ENCODE data around the gene THADA. TPM values are rescaled to one million over a fixed set of nuclear protein-coding genes. Genes with fewer than 3 reads are reported as not detected.
"Not testable (repeated sequence)": the region's sequence is repeated elsewhere in the genome, so short reads cannot be mapped to it uniquely, and the experiment has no call there.

Gene THADA
- total and polyA plus RNA-seq, 5 donors from 2014 or later, result 19.1 to 52.9 (median 20.2) TPM

DNA sequence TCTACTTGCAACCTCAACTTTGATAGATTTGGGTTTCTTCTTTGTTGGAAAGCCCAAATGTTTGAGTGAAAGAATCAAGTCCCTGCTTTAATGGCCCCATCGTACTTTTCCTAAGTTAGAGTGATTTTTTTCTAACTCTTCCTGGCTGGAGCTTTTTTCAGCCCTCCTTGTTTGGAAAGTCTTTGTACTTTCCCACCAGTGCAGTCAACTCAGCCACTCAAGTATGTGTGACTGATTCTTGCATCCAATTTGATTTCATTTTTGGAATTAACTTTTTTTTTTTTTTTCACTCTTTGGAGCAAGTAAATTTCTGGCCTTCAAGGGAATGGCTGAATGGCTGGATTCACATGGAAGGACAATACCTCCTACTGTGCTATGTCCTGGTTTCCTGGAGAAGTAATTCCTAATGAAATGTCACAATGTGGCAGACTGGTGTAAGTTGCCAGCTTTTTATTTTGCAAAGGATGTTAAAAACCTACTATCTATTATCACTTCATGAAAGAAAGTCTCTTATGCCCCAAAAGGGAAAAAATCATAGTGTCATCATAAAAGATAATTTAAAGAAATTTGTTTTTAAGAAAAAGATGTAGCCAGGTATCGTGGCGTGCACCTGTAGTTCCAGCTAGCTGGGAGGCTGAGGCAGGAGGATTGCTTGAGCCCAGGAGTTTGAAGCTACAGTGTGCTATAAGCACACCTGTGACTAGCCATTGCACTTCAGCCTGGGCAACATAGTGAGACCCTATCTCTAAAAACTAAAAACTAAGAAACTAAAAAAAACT lies 293.5 kb downstream of the THADA start:
- no peak overlapping the region for H3K27ac ChIP-seq (ENCODE audit: insufficient read depth, low read length, poor library complexity, severe bottlenecking)
- ATAC-seq (ENCODE audit: low read depth in 2 of 2), result no peak
- H3K4me3 Mint-ChIP-seq, result no peak overlapping the region

GRCh38 chr2:43300781-43301583 lies 294.9 kb downstream of the THADA start:
- Mint-ChIP-seq H3K4me3 (no peak overlapping the region), H3K4me1 (peaks cover 9 to 13% (median 13%) of the 10 kb centered on the region in 4 donors), H3K27me3 (no peaks in the 10 kb centered on the region), H3K36me3 (peaks cover 13% of the 10 kb centered on the region), H3K9me3 (no peaks in the 10 kb centered on the region), H3K27ac (no peak overlapping the region)
- Histone ChIP-seq H3K27ac (ENCODE audit: insufficient read depth, low read length, poor library complexity, severe bottlenecking) (no peak overlapping the region), H3K4me1 (ENCODE audit: control insufficient read depth, insufficient read depth, low read length, poor library complexity, severe bottlenecking) (no peaks in the 10 kb centered on the region), H3K27me3 (ENCODE audit: control insufficient read depth, insufficient read depth, low read length) (no peaks in the 10 kb centered on the region), H3K9me3 (ENCODE audit: control insufficient read depth in 2 of 2, low read length in 2 of 2) (no peaks in the 10 kb centered on the region), H3K36me3 (ENCODE audit: control insufficient read depth, insufficient read depth, low read length) (no peaks in the 10 kb centered on the region), H3K4me3 (ENCODE audit: low read depth, low read length) (no peak overlapping the region)
- ATAC-seq (ENCODE audit: low read depth in 2 of 2), result no peak
- no peak for DNase-seq

More for the DNA sequence above, 293.5 kb downstream of the THADA start:
- H3K27ac Mint-ChIP-seq, result no peak overlapping the region
- H3K9me3 Mint-ChIP-seq, result no peaks in the 10 kb centered on the region
- no peak for DNase-seq
- H3K4me1 ChIP-seq (ENCODE audit: control insufficient read depth, insufficient read depth, low read length, poor library complexity, severe bottlenecking), result no peaks in the 10 kb centered on the region
- H3K36me3 Mint-ChIP-seq, result peaks cover 18% of the 10 kb centered on the region
- H3K9me3 ChIP-seq (ENCODE audit: control insufficient read depth in 2 of 2, low read length in 2 of 2), result no peaks in the 10 kb centered on the region
- peaks cover 9 to 14% (median 13%) of the 10 kb centered on the region in 4 donors for H3K4me1 Mint-ChIP-seq
- H3K36me3 ChIP-seq (ENCODE audit: control insufficient read depth, insufficient read depth, low read length), result no peaks in the 10 kb centered on the region
- no peak overlapping the region for H3K4me3 ChIP-seq (ENCODE audit: low read depth, low read length)
- H3K27me3 Mint-ChIP-seq, result no peaks in the 10 kb centered on the region
- no peaks in the 10 kb centered on the region for H3K27me3 ChIP-seq (ENCODE audit: control insufficient read depth, insufficient read depth, low read length)

GRCh38 chr2:43300222-43300621 lies 295.6 kb downstream of the THADA start:
- Mint-ChIP-seq H3K27me3 (no peaks in the 10 kb centered on the region), H3K36me3 (peaks cover 9% of the 10 kb centered on the region), H3K4me1 (peaks cover 8 to 13% (median 10%) of the 10 kb centered on the region in 4 donors), H3K9me3 (no peaks in the 10 kb centered on the region), H3K4me3 (no peak overlapping the region), H3K27ac (peak overlapping the region in 1 of 3 donors; percentile 40)
- no peaks in the 10 kb centered on the region for H3K27me3 ChIP-seq (ENCODE audit: control insufficient read depth, insufficient read depth, low read length)
- no peak overlapping the region for H3K4me3 ChIP-seq (ENCODE audit: low read depth, low read length)
- no peaks in the 10 kb centered on the region for H3K36me3 ChIP-seq (ENCODE audit: control insufficient read depth, insufficient read depth, low read length)
- H3K27ac ChIP-seq (ENCODE audit: insufficient read depth, low read length, poor library complexity, severe bottlenecking), result no peak overlapping the region
- DNase-seq, result no peak
- no peaks in the 10 kb centered on the region for H3K9me3 ChIP-seq (ENCODE audit: control insufficient read depth in 2 of 2, low read length in 2 of 2)
- H3K4me1 ChIP-seq (ENCODE audit: control insufficient read depth, insufficient read depth, low read length, poor library complexity, severe bottlenecking), result no peaks in the 10 kb centered on the region
- no peak for ATAC-seq (ENCODE audit: low read depth in 2 of 2)

- ATAC-seq (ENCODE audit: low read depth in 2 of 2) (no peak), DNase-seq (no peak)
- no peak overlapping the region for H3K27ac Mint-ChIP-seq
- H3K4me3 Mint-ChIP-seq, result no peak overlapping the region
- no peaks in the 10 kb centered on the region for H3K27me3 ChIP-seq (ENCODE audit: control insufficient read depth, insufficient read depth, low read length)
- H3K27me3 Mint-ChIP-seq, result no peaks in the 10 kb centered on the region
- no peaks in the 10 kb centered on the region for H3K36me3 ChIP-seq (ENCODE audit: control insufficient read depth, insufficient read depth, low read length)
- H3K27ac ChIP-seq (ENCODE audit: insufficient read depth, low read length, poor library complexity, severe bottlenecking), result no peak overlapping the region
- H3K4me3 ChIP-seq (ENCODE audit: low read depth, low read length), result no peak overlapping the region
- H3K4me1 ChIP-seq (ENCODE audit: control insufficient read depth, insufficient read depth, low read length, poor library complexity, severe bottlenecking), result peaks cover 5% of the 10 kb centered on the region
- H3K4me1 Mint-ChIP-seq, result peaks cover 15 to 25% (median 19%) of the 10 kb centered on the region in 4 donors
- peaks cover 9% of the 10 kb centered on the region for H3K36me3 Mint-ChIP-seq
- no peaks in the 10 kb centered on the region for H3K9me3 ChIP-seq (ENCODE audit: control insufficient read depth in 2 of 2, low read length in 2 of 2)
- no peaks in the 10 kb centered on the region for H3K9me3 Mint-ChIP-seq
Measured at GRCh38 chr2:43298500-43298899, 297.3 kb downstream of the THADA start.

DNA sequence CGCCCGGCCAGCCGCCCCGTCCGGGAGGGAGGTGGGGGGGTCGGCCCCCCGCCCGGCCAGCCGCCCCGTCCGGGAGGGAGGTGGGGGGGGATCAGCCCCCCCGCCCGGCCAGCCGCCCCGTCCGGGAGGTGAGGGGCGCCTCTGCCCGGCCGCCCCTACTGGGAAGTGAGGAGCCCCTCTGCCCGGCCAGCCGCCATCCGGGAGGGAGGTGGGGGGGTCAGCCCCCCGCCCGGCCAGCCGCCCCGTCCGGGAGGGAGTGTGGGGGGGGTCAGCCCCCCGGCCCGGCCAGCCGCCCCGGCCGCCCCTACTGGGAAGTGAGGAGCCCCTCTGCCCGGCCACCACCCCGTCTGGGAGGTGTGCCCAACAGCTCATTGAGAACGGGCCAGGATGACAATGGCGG lies 298.1 kb downstream of the THADA start:
- ATAC-seq (ENCODE audit: low read depth in 2 of 2); H3K27me3 ChIP-seq (ENCODE audit: control insufficient read depth, insufficient read depth, low read length); H3K4me3 Mint-ChIP-seq; H3K27me3 Mint-ChIP-seq; H3K36me3 ChIP-seq (ENCODE audit: control insufficient read depth, insufficient read depth, low read length); H3K9me3 Mint-ChIP-seq; H3K27ac ChIP-seq (ENCODE audit: insufficient read depth, low read length, poor library complexity, severe bottlenecking); H3K27ac Mint-ChIP-seq; H3K4me1 ChIP-seq (ENCODE audit: control insufficient read depth, insufficient read depth, low read length, poor library complexity, severe bottlenecking); H3K9me3 ChIP-seq (ENCODE audit: control insufficient read depth in 2 of 2, low read length in 2 of 2); H3K4me3 ChIP-seq (ENCODE audit: low read depth, low read length); DNase-seq: not testable (repeated sequence)
- peaks cover 16% of the 10 kb centered on the region for H3K36me3 Mint-ChIP-seq
- H3K4me1 Mint-ChIP-seq, result peaks cover 13 to 21% (median 17%) of the 10 kb centered on the region in 4 donors

DNA sequence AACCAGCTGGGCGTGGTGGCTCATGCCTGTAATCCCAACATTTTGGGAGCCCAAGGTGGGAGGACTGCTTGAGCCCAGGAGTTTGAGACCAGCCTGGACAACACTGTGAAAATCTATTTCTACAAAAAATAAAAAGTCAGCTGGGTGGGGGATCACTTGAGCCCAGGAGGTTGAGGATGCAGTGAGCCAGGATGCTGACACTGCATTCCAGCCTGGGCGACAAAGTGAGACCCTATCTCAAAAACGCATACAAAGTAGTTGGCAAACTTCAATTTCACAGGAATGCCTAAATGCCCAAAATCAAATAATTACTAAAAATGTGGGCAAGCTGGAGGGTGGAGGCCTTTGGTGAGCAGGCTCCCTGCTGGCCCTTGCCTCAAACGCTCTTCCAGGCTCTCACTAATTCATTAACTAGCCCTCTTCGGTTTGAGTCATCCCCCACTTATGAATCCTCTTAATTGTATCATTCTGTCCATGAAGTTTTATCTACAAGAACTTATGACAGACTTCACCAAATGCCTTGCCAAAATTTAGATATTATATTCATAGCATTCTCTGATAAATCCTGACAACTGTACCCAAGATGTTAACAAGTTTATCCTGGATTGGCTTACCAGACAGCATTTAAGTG lies 300.8 kb downstream of the THADA start:
- Mint-ChIP-seq H3K9me3 (no peaks in the 10 kb centered on the region), H3K27ac (no peak overlapping the region), H3K4me1 (peaks cover 11 to 21% (median 16%) of the 10 kb centered on the region in 4 donors), H3K36me3 (peaks cover 38% of the 10 kb centered on the region), H3K27me3 (no peaks in the 10 kb centered on the region), H3K4me3 (peak overlapping the region in 1 of 4 donors; percentile 44)
- Histone ChIP-seq H3K27ac (ENCODE audit: insufficient read depth, low read length, poor library complexity, severe bottlenecking) (no peak overlapping the region), H3K4me3 (ENCODE audit: low read depth, low read length) (no peak overlapping the region), H3K27me3 (ENCODE audit: control insufficient read depth, insufficient read depth, low read length) (no peaks in the 10 kb centered on the region), H3K9me3 (ENCODE audit: control insufficient read depth in 2 of 2, low read length in 2 of 2) (no peaks in the 10 kb centered on the region), H3K4me1 (ENCODE audit: control insufficient read depth, insufficient read depth, low read length, poor library complexity, severe bottlenecking) (peaks cover 5% of the 10 kb centered on the region), H3K36me3 (ENCODE audit: control insufficient read depth, insufficient read depth, low read length) (peaks cover 21% of the 10 kb centered on the region)
- no peak for ATAC-seq (ENCODE audit: low read depth in 2 of 2)
- DNase-seq, result no peak

DNA sequence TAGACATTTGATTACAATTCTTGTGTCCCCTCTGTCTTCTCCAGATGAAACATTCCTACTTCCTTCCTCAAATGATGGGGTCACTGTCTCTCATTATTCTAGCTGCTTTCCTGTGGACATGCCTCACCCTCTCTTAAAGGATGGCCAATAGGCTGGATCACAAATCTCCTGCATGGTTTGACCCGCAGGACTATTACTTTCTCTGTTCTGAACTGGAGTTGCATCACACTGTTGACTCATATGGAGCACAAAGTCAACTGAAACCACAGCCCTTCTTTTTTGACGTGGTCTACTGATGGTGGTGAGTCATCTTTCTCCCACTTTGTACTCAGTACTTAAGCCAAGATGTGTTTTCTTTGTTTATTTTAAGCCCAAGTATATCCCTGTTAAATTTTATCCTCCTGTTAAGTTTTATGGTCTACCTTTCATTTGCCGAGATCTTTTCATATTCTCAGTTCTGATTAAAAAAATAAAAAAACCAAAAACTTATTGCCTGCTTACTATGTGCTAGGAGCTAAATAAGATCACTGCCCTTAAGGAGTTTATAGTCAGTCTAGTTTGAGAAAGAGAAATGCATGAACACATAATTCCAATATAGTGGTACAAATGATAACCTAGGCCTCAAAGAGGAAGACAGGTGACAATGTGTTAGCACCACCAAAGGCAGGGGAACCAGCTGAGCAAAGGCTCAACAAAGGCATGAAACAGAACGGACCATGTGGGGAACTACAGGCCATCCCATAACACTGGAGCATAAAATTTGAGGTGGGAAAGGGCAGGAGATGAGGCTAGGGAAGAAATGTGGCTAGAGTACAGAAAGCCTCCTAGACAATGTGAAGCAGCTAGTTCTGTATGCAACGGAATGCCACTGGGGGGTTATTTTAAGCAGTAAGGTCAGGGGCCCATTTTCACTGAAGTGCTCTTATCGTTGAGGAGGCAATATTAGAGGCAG lies 301.8 kb downstream of the THADA start:
- peak in 1 of 3 donors; percentile 76 for DNase-seq
- H3K9me3 Mint-ChIP-seq, result peaks cover 0 to 2% (median 0%) of the 10 kb centered on the region in 7 donors
- ATAC-seq (ENCODE audit: low read depth in 2 of 2), result peak; percentile 91 to 97
- no peaks in the 10 kb centered on the region for H3K27me3 ChIP-seq (ENCODE audit: control insufficient read depth, insufficient read depth, low read length)
- no peaks in the 10 kb centered on the region for H3K27me3 Mint-ChIP-seq
- no peaks in the 10 kb centered on the region for H3K9me3 ChIP-seq (ENCODE audit: control insufficient read depth in 2 of 2, low read length in 2 of 2)
- no peak overlapping the region for H3K27ac ChIP-seq (ENCODE audit: insufficient read depth, low read length, poor library complexity, severe bottlenecking)
- H3K36me3 Mint-ChIP-seq, result peaks cover 45% of the 10 kb centered on the region
- peaks cover 11 to 21% (median 17%) of the 10 kb centered on the region in 4 donors for H3K4me1 Mint-ChIP-seq
- no peak overlapping the region for H3K4me3 ChIP-seq (ENCODE audit: low read depth, low read length)
- H3K4me1 ChIP-seq (ENCODE audit: control insufficient read depth, insufficient read depth, low read length, poor library complexity, severe bottlenecking), result peaks cover 5% of the 10 kb centered on the region
- H3K4me3 Mint-ChIP-seq, result no peak overlapping the region
- peaks cover 26% of the 10 kb centered on the region for H3K36me3 ChIP-seq (ENCODE audit: control insufficient read depth, insufficient read depth, low read length)
- H3K27ac Mint-ChIP-seq, result peak overlapping the region in 2 of 3 donors; percentile 9 to 27
